HG03135 (cell line): ENCODE data around the gene DBR1.

Experiments used
- ATAC-seq: cut with Tn5 transposase; IDR thresholded peaks from one replicate; pipeline ENCODE4 v1.9.1; 2021; ENCODE audit warnings: mild to moderate bottlenecking, moderate library complexity; ENCODE audit not compliant: unreplicated experiment

DBR1 gene

GRCh38 chr3:138174421-138175131, at the start of gene DBR1:
TSS of gene DBR1 (minus strand) at chr3:138174921. CDS start at chr3:138174795, 126 bp downstream.
- peak; percentile 90 for ATAC-seq

GRCh38 chr3:138222942-138223287, 48.2 kb upstream of the DBR1 start:
- ATAC-seq = no peak

GRCh38 chr3:138222131-138222941, 47.6 kb upstream of the DBR1 start:
- ATAC-seq = no peak

- ATAC-seq = no peak
Observed at GRCh38 chr3:138220788-138221187, 46.1 kb upstream of the DBR1 start.

GRCh38 chr3:138220242-138220641, 45.5 kb upstream of the DBR1 start:
- no peak for ATAC-seq

- no peak for ATAC-seq
Observed at GRCh38 chr3:138219255-138219654, 44.5 kb upstream of the DBR1 start.

GRCh38 chr3:138213398-138214085, 38.8 kb upstream of the DBR1 start:
- ATAC-seq = no peak

GRCh38 chr3:138210528-138210927, 35.8 kb upstream of the DBR1 start:
- no peak for ATAC-seq

GRCh38 chr3:138206196-138206595, 31.5 kb upstream of the DBR1 start:
- no peak for ATAC-seq

GRCh38 chr3:138205527-138205926, 30.8 kb upstream of the DBR1 start:
- ATAC-seq = no peak

GRCh38 chr3:138203938-138204337, 29.2 kb upstream of the DBR1 start:
- ATAC-seq = no peak

- ATAC-seq = no peak
Observed at GRCh38 chr3:138202945-138203701, 28.4 kb upstream of the DBR1 start.

- ATAC-seq = no peak
Observed at GRCh38 chr3:138200424-138200823, 25.7 kb upstream of the DBR1 start.

- ATAC-seq = no peak
Observed at GRCh38 chr3:138199851-138200250, 25.1 kb upstream of the DBR1 start.

- ATAC-seq = no peak
Observed at GRCh38 chr3:138197524-138197923, 22.8 kb upstream of the DBR1 start.

- no peak for ATAC-seq
Observed at GRCh38 chr3:138197058-138197457, 22.3 kb upstream of the DBR1 start.

- ATAC-seq = no peak
Observed at GRCh38 chr3:138196023-138196422, 21.3 kb upstream of the DBR1 start.

- ATAC-seq = no peak
Observed at GRCh38 chr3:138195481-138195880, 20.8 kb upstream of the DBR1 start.

GRCh38 chr3:138188013-138188730, 13.5 kb upstream of the DBR1 start:
- no peak for ATAC-seq

GRCh38 chr3:138187296-138188012, 12.7 kb upstream of the DBR1 start, which contains the start of gene ARMC8:
TSS of gene ARMC8 (plus strand) at chr3:138187301. CDS start at chr3:138187555, 254 bp downstream.
- peak; percentile 85 for ATAC-seq
